ENCODE data around the gene C6orf47.

Gene C6orf47

GRCh38 chr6:31609519-31610406 is 50.8 kb downstream of the C6orf47 start:
- no peak for DNase-seq
